Thyroid gland (tissue), 4 donors: ENCODE measurements around the gene ZNF699.

ENCODE experiments used
- POLR2A ChIP-seq, 2 donors: fragments of 450-650 bp; IDR thresholded peaks; one replicate each; pipeline ENCODE4 v1.6.1; 2017; ENCODE audit warnings: antibody characterized with exemption in 2 of 2, mild to moderate bottlenecking in 2 of 2, moderate library complexity in 1 of 2
- TF ChIP-seq, protein P1 (sequence below), 6 experiments: fragments of 200-600 bp in 3 of 6; fragments of 450-650 bp in 3 of 6; sonication (generic) in 3 of 6; IDR thresholded peaks; one replicate each; pipeline ENCODE4 v1.5.1; 2016 to 2019; ENCODE audit warnings: antibody characterized with exemption in 6 of 6, mild to moderate bottlenecking in 2 of 6, inconsistent platforms in 1 of 6, moderate library complexity in 1 of 6

DNA sequence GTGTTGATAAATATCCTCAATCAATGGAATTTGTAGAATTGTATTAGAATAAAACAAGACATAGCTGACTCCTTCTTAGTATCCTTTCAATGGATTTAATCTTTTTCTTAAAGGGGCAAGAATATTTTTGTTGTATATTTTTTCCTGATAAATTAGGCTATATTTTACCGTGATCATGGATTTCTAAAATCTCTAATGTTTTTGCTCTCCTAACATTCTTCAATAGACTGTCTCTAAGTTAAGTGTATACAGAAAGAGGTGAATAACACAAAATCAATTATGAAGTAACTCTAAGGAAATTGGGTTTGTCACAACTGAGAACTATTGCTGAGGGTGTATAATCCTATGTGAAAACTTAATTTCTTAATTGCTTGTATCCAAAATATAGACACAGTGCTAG is 59.0 kb downstream of the ZNF699 start, which contains the start of gene OR7E24:
- TF ChIP-seq, protein P1, sequence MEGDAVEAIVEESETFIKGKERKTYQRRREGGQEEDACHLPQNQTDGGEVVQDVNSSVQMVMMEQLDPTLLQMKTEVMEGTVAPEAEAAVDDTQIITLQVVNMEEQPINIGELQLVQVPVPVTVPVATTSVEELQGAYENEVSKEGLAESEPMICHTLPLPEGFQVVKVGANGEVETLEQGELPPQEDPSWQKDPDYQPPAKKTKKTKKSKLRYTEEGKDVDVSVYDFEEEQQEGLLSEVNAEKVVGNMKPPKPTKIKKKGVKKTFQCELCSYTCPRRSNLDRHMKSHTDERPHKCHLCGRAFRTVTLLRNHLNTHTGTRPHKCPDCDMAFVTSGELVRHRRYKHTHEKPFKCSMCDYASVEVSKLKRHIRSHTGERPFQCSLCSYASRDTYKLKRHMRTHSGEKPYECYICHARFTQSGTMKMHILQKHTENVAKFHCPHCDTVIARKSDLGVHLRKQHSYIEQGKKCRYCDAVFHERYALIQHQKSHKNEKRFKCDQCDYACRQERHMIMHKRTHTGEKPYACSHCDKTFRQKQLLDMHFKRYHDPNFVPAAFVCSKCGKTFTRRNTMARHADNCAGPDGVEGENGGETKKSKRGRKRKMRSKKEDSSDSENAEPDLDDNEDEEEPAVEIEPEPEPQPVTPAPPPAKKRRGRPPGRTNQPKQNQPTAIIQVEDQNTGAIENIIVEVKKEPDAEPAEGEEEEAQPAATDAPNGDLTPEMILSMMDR (IDR thresholded peaks at IDR 0.05), result no peak
- no peak for TF ChIP-seq POLR2A (IDR thresholded peaks at IDR 0.05)
